IMR-90 (cell line): ENCODE results near the gene ATXN1. TPM values are rescaled to one million over a fixed set of nuclear protein-coding genes. Genes with fewer than 3 reads are reported as not detected.

ENCODE experiments used
- ATAC-seq: fragments of 200-7000 bp; cut with Tn5 transposase; 2 replicates; pipeline ENCODE4 v1.9.1; 2020; ENCODE audit warnings: low read depth, mild to moderate bottlenecking, moderate library complexity
- BruUV-seq: library from RNA; stranded (reverse); fragments of 400-500 nt; replicated peaks from 2 replicates; lab custom pipeline; 2021; lab: Mats Ljungman, UMichigan
- CTCF ChIA-PET: fragments of 300-600 bp; formaldehyde crosslinking; extraction: SDS; loops from one replicate; lab custom pipeline; 2021; ENCODE audit warnings: antibody characterized with exemption; lab: Yijun Ruan, JAX
- POLR2A ChIA-PET: fragments of 300-600 bp; sonication (Branson Sonifier 250); formaldehyde crosslinking; loops from one replicate; lab custom pipeline; 2022; ENCODE audit warnings: antibody characterized with exemption; ENCODE audit not compliant: unreplicated experiment; lab: Charles Lee
- DNase-seq: peaks from one replicate; pipeline ENCODE4 v3.0.0; 2013
- H2AFZ ChIP-seq: replicated peaks from 2 replicates; pipeline ENCODE3; 2013; ENCODE audit warnings: low read length, mild to moderate bottlenecking; ENCODE audit not compliant: poor library complexity
- H2AK5ac ChIP-seq: 2 replicates; pipeline ENCODE4 v1.6.1; 2013; ENCODE audit warnings: low read depth, low read length, inconsistent platforms
- H2AK9ac ChIP-seq: replicated peaks from 2 replicates; pipeline ENCODE3; 2013; ENCODE audit warnings: mild to moderate bottlenecking, low read depth, low read length, moderate library complexity; ENCODE audit not compliant: poor library complexity
- H2BK120ac ChIP-seq: 2 replicates; pipeline ENCODE4 v1.6.1; 2013; ENCODE audit warnings: low read depth, low read length, inconsistent platforms
- H2BK15ac ChIP-seq: 3 replicates; pipeline ENCODE4 v1.6.1; 2013; ENCODE audit warnings: low read depth, low read length, inconsistent platforms
- H2BK20ac ChIP-seq: 2 replicates; pipeline ENCODE4 v1.6.1; 2013; ENCODE audit warnings: low read depth, mild to moderate bottlenecking, inconsistent platforms, low read length, moderate library complexity
- H2BK5ac ChIP-seq: 2 replicates; pipeline ENCODE4 v1.6.1; 2013; ENCODE audit warnings: mild to moderate bottlenecking, low read depth, low read length, inconsistent platforms; ENCODE audit not compliant: poor library complexity, severe bottlenecking
- H3K14ac ChIP-seq: replicated peaks from 2 replicates; pipeline ENCODE4 v1.6.1; 2013; ENCODE audit warnings: low read depth, low read length, inconsistent platforms
- H3K18ac ChIP-seq: 2 replicates; pipeline ENCODE4 v1.6.1; 2013; ENCODE audit warnings: low read depth, low read length, control low read depth
- H3K23ac ChIP-seq: 2 replicates; pipeline ENCODE4 v1.6.1; 2013; ENCODE audit warnings: low read depth, low read length, inconsistent platforms
- H3K27ac ChIP-seq: 2 replicates; pipeline ENCODE4 v1.5.1; 2013; ENCODE audit warnings: mild to moderate bottlenecking, control low read depth, low read length; ENCODE audit not compliant: insufficient read depth
- H3K27me3 ChIP-seq: 2 replicates; pipeline ENCODE4 v1.6.1; 2013; ENCODE audit warnings: low read length; ENCODE audit not compliant: control insufficient read depth, insufficient read depth
- H3K36me3 ChIP-seq: 2 replicates; pipeline ENCODE4 v1.6.1; 2013; ENCODE audit warnings: low read length, mixed read lengths; ENCODE audit not compliant: control insufficient read depth, insufficient read depth
- H3K4ac ChIP-seq: 2 replicates; pipeline ENCODE4 v1.6.1; 2013; ENCODE audit warnings: low read depth, low read length, inconsistent platforms
- H3K4me1 ChIP-seq: 2 replicates; pipeline ENCODE4 v1.6.1; 2013; ENCODE audit warnings: low read length, mixed read lengths; ENCODE audit not compliant: control insufficient read depth, insufficient read depth
- H3K4me2 ChIP-seq: 2 replicates; pipeline ENCODE4 v1.6.1; 2013; ENCODE audit warnings: low read depth, mild to moderate bottlenecking, control low read depth, low read length, moderate library complexity
- H3K4me3 ChIP-seq: 2 replicates; pipeline ENCODE4 v1.5.1; 2013; ENCODE audit warnings: low read depth, mild to moderate bottlenecking, control low read depth, low read length, moderate library complexity; ENCODE audit not compliant: insufficient read depth
- H3K56ac ChIP-seq: 2 replicates; pipeline ENCODE4 v1.6.1; 2013; ENCODE audit warnings: low read length, inconsistent platforms; ENCODE audit not compliant: insufficient read depth; ENCODE audit errors: extremely low read depth
- H3K79me1 ChIP-seq, 2 experiments: 2 replicates each; pipeline ENCODE4 v1.6.1; 2013; ENCODE audit warnings: low read length in 2 of 2, inconsistent platforms in 1 of 2, low read depth in 1 of 2
- H3K9ac ChIP-seq: 2 replicates; pipeline ENCODE4 v1.6.1; 2013; ENCODE audit warnings: low read depth, low read length, control low read depth
- H3K9me1 ChIP-seq: 2 replicates; pipeline ENCODE4 v1.6.1; 2013; ENCODE audit warnings: low read length, inconsistent platforms; ENCODE audit not compliant: insufficient read depth
- H3K9me3 ChIP-seq: 2 replicates; pipeline ENCODE4 v1.6.1; 2013; ENCODE audit warnings: low read length; ENCODE audit not compliant: control insufficient read depth, insufficient read depth
- H4K20me1 ChIP-seq: 2 replicates; pipeline ENCODE4 v1.6.1; 2013; ENCODE audit warnings: low read length, inconsistent platforms; ENCODE audit not compliant: insufficient read depth
- H4K5ac ChIP-seq: 2 replicates; pipeline ENCODE4 v1.6.1; 2013; ENCODE audit warnings: mild to moderate bottlenecking, low read depth, low read length, control low read depth
- H4K8ac ChIP-seq, 2 experiments: 2 replicates each; pipeline ENCODE4 v1.6.1; 2013; ENCODE audit warnings: low read depth in 2 of 2, low read length in 2 of 2, control low read depth in 1 of 2, inconsistent platforms in 1 of 2
- H4K91ac ChIP-seq: 2 replicates; pipeline ENCODE4 v1.6.1; 2013; ENCODE audit warnings: low read depth, low read length, inconsistent platforms; ENCODE audit not compliant: insufficient read depth
- CHD1 ChIP-seq: IDR thresholded peaks from 2 replicates; pipeline ENCODE4 v1.6.1; 2012; ENCODE audit warnings: low read depth, low read length, improper control_type of control experiment
- FOS ChIP-seq: fragments of 150-350 bp; IDR thresholded peaks from 2 replicates; pipeline ENCODE4 v1.6.1; 2016; ENCODE audit warnings: low read depth, low read length
- NFE2L2 ChIP-seq: fragments of 150-350 bp; IDR thresholded peaks from 2 replicates; pipeline ENCODE4 v1.6.1; 2016; ENCODE audit warnings: low read depth, mild to moderate bottlenecking, low read length
- POLR2A ChIP-seq: IDR thresholded peaks from 2 replicates; pipeline ENCODE4 v1.6.1; 2012; ENCODE audit warnings: mild to moderate bottlenecking, low read depth, low read length
- WGBS, 2 experiments: methylation state at CpG; one replicate each; pipeline versions ENCODE4 v1.1.5 to v1.1.7; 2013; ENCODE audit warnings: missing lambda C conversion rate in 2 of 2; ENCODE audit not compliant: insufficient read length in 1 of 2; ENCODE audit errors: extremely low coverage in 2 of 2; 5-methylcytosine and 5-hydroxymethylcytosine counted together
- dilution Hi-C: fragments of 300-500 bp; cut with HindIII; formaldehyde crosslinking; loops from one replicate; pipeline ENCODE4 v1.14.3; 2018; ENCODE audit warnings: low sequenced_read_pairs; ENCODE audit not compliant: unreplicated experiment
- in situ Hi-C: fragments of 300-500 bp; cut with MboI; formaldehyde crosslinking; loops from 3 replicates; pipeline ENCODE4 v1.14.3; 2019; ENCODE audit warnings: low sequenced_read_pairs, inconsistent platforms, mixed read lengths
- intact Hi-C: fragments of 100-400 bp; cut with micrococcal nuclease; formaldehyde crosslinking; loops from 2 replicates; pipeline ENCODE4 v1.10.0; 2022
- polyA plus RNA-seq, 3 experiments: library from polyadenylated mRNA; depleted of rRNA; stranded (reverse); fragments of >200 nt; gene quantifications; 2 replicates each; pipeline ENCODE4 v1.2.3, GENCODE V29; 2012; ENCODE audit warnings: low replicate concordance in 1 of 3
- total RNA-seq: library from RNA; depleted of rRNA; stranded (reverse); fragments of >200 nt; gene quantifications from 2 replicates; pipeline ENCODE4 v1.2.3, GENCODE V29; 2012

ATXN1 gene
- total and polyA plus RNA-seq, 2 of the 4 experiments (the other 2 are of a cell fraction) = 7.3 to 11.1 TPM

DNA sequence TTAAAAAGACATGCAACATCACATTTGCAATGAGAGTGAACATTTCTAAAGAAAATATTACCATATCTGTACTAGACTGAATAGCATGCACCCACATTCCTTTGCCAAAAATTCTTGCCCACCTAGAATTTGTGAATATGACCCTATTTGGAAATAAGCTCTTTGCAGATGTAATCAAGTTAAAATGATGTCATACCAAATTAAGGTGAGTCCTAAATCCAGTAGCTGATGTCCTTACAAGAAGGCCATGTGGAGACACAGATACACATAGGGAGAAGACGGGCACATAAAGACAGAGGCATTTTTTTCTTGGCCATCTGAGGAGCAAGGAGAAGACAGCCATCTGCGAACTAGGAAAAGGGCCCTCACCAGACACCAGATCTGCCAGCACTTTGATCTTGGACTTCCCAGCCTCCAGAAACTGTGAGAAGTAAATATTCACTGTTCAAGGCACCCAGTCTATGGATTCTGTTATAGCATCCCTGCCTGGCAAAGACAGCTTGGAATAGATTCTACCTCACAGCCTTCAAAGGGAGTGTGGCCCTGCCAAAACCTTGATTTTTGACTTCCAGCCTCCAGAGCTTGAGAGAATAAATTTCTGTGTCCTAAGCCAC is 22.8 kb upstream of the ATXN1 start:
- Histone ChIP-seq H4K20me1 (no peaks in the 10 kb centered on the region), H2BK20ac (no peak overlapping the region), H2BK120ac (no peak overlapping the region), H3K9me3 (0 out of 2 replicates have a peak, but pooled peaks cover 2% of the 10 kb centered on the region), H3K9ac (no peak overlapping the region), H3K79me1 (no peaks in the 10 kb centered on the region), H2BK5ac (no peak overlapping the region), H3K18ac (no peak overlapping the region), H3K23ac (no peak overlapping the region), H2AK9ac (no peak overlapping the region), H3K36me3 (no peaks in the 10 kb centered on the region), H3K56ac (no peak overlapping the region), H4K5ac (no peak overlapping the region), H3K4me1 (no peaks in the 10 kb centered on the region; the same call in 1 of the 2 replicates), H3K27me3 (no peaks in the 10 kb centered on the region), H2BK15ac (no peak overlapping the region), H3K4ac (no peak overlapping the region), H3K4me3 (no peak overlapping the region), H2AK5ac (no peak overlapping the region), H4K91ac (no peak overlapping the region), H4K8ac (no peak overlapping the region), H3K14ac (no peak overlapping the region), H3K9me1 (0 out of 2 replicates have a peak, but pooled peaks cover 4% of the 10 kb centered on the region), H2AFZ (no peak overlapping the region), H3K4me2 (no peak overlapping the region), H3K27ac (no peak overlapping the region)
- dilution Hi-C loops = no loop called here
- POLR2A ChIA-PET = no interaction called here
- CTCF ChIA-PET = interaction anchor here (1.0 kb wide), 1 partner anchor 14 kb away, joined by 3 read pairs; no protein-coding TSS in a partner anchor
- in situ Hi-C loops = no loop called here
- ATAC-seq (no peak), DNase-seq (no peak)
- intact Hi-C loops = no loop called here
- BruUV-seq = no TSS peak
- WGBS, 2 experiments = no CpG with 5 or more reads among the region's 2 CpGs
- TF ChIP-seq FOS (no peak), CHD1 (no peak), NFE2L2 (no peak), POLR2A (no peak)
